Fibroblast of lung (primary cell): ENCODE results near the gene ITPK1.

Source experiments
- EZH2 ChIP-seq: IDR thresholded peaks from 2 replicates; pipeline ENCODE4 v1.5.1; 2012; ENCODE audit warnings: low read length, control low read depth, mild to moderate bottlenecking; ENCODE audit errors: missing control alignments
- TF ChIP-seq, protein P1 (sequence below), 2 donors: IDR thresholded peaks in 1 of 2; conservative IDR thresholded peaks in 1 of 2; 1 replicate in 1 of 2; 2 replicates in 1 of 2; pipeline ENCODE4 v1.5.1; 2011 to 2012; ENCODE audit warnings: low read length in 2 of 2, control low read depth in 1 of 2, inconsistent platforms in 1 of 2, low read depth in 1 of 2, mild to moderate bottlenecking in 1 of 2

DNA sequence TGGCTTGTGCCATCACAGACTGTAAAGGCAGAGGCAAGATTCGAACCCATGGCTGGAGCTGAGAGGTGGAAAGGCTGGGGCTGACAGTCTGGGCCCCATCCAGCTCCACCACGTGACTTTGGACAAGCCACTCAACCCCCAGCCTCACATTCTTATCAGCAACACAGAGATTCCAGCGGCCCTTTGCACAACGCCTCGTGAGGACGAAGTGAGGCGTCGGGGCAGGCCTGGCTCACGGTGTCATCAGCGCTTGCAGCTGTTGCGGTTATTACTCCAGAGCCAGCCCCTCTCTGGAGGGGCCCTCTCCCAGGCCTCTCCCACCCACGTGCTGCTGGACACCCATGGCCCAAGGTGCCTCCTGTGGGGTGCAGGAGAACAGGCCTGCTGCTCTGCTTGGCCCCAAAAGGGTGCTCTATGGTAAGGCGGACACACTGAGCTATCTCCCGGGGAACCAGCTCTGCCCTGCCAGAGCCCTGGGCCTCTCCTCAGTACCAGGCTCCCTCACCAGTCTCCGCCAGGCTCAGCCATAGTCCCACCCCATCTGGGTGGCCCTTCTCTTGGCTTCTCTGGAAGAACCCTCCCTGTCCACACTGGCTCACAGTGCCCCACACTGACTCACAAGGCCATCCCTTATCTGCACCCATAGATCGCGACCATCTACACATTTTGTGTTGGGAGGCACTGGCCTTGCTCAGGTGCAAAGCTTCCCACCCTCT lies 171.7 kb downstream of the ITPK1 start:
- TF ChIP-seq EZH2, result no peak
- TF ChIP-seq, protein P1, sequence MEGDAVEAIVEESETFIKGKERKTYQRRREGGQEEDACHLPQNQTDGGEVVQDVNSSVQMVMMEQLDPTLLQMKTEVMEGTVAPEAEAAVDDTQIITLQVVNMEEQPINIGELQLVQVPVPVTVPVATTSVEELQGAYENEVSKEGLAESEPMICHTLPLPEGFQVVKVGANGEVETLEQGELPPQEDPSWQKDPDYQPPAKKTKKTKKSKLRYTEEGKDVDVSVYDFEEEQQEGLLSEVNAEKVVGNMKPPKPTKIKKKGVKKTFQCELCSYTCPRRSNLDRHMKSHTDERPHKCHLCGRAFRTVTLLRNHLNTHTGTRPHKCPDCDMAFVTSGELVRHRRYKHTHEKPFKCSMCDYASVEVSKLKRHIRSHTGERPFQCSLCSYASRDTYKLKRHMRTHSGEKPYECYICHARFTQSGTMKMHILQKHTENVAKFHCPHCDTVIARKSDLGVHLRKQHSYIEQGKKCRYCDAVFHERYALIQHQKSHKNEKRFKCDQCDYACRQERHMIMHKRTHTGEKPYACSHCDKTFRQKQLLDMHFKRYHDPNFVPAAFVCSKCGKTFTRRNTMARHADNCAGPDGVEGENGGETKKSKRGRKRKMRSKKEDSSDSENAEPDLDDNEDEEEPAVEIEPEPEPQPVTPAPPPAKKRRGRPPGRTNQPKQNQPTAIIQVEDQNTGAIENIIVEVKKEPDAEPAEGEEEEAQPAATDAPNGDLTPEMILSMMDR (conservative IDR thresholded peaks at IDR 0.05 in 1 of 2, IDR thresholded peaks at IDR 0.05 in 1 of 2; ENCODE audit: low read depth in 1 of 2, low read length in 2 of 2), result no peak
